Measurements from ENCODE around the gene ZKSCAN2. TPM values are rescaled to one million over a fixed set of nuclear protein-coding genes. Genes with fewer than 3 reads are reported as not detected.

The ZKSCAN2 gene
- total and polyA plus RNA-seq, 2 of the 8 experiments (the other 6 are each of a cell fraction or from before 2014, with no cell fraction given) = 2.2 to 11.6 TPM

- CTCF ChIA-PET (ENCODE audit: partially characterized antibody) = interaction anchor here (2.2 kb wide), 1 partner anchor 20 kb away, joined by 6 read pairs; no protein-coding TSS in a partner anchor
Observed at GRCh38 chr16:25298165-25298872, 40.7 kb upstream of the ZKSCAN2 start.

More at GRCh38 chr16:25298165-25298872, 40.7 kb upstream of the ZKSCAN2 start:
- H4K5ac ChIP-seq (ENCODE audit: insufficient read length, low read depth, low read length) = no peak overlapping the region
- H2BK120ac ChIP-seq (replicated peaks; ENCODE audit: low read depth, low read length) = no peak overlapping the region
- 78% methylated on average over 5 of the region's 5 CpGs; no CpG with 5 or more reads in 1 of the 2 experiments for WGBS, 2 experiments (ENCODE audit: extremely low coverage in 1 of 2, insufficient coverage in 1 of 2, insufficient read length in 1 of 2, insufficient replicate concordance in 2 of 2, low coverage in 1 of 2, low lambda C conversion rate in 2 of 2, missing lambda C conversion rate in 1 of 2)
- H2AFZ ChIP-seq (ENCODE audit: low read length) = no peak overlapping the region
- H3K27ac ChIP-seq (ENCODE audit: low read depth, low read length) = no peak overlapping the region
- no peak overlapping the region for H4K8ac ChIP-seq (ENCODE audit: extremely low read depth, insufficient read depth, low read length)
- TF ChIP-seq GTF2F1 (IDR thresholded peaks at IDR 0.05; ENCODE audit: borderline replicate concordance, low read depth, low read length) (no peak), BRCA1 (IDR thresholded peaks at IDR 0.05; ENCODE audit: low read depth, low read length) (no peak)
- H3K4me3 ChIP-seq (ENCODE audit: extremely low read depth in 1 of 4, insufficient read depth in 2 of 4, low read depth in 3 of 4, low read length in 4 of 4) = no peak overlapping the region
- H3K18ac ChIP-seq (ENCODE audit: extremely low read depth, low read length) = no peak overlapping the region
- no peak overlapping the region for H2BK12ac ChIP-seq (ENCODE audit: low read depth, low read length)
- H3K23ac ChIP-seq (ENCODE audit: insufficient read length) = no peak overlapping the region
- FAIRE-seq (no peak), DNase-seq (ENCODE audit: low read depth in 1 of 2, low spot score in 2 of 2) (no peak)
- H3K4me1 ChIP-seq (replicated peaks in 1 of 4; ENCODE audit: control insufficient read depth in 3 of 4, insufficient read depth in 4 of 4, low read length in 3 of 4) = no peaks in the 10 kb centered on the region
- no peaks in the 10 kb centered on the region for H3K9me3 ChIP-seq (ENCODE audit: insufficient read depth in 2 of 2, low read depth in 1 of 2, low read length in 1 of 2)
- no peak overlapping the region for H3K4ac ChIP-seq (replicated peaks; ENCODE audit: insufficient read length, low read depth, low read length)
- H2BK5ac ChIP-seq (ENCODE audit: low read depth, low read length) = no peak overlapping the region
- H3K27me3 ChIP-seq (replicated peaks in 1 of 4; ENCODE audit: control insufficient read depth in 3 of 4, extremely low read depth in 1 of 4, insufficient read depth in 3 of 4, low read length in 3 of 4) = no peaks in the 10 kb centered on the region
- no peak overlapping the region for H2BK20ac ChIP-seq (ENCODE audit: low read length)
- H2BK15ac ChIP-seq (ENCODE audit: low read length) = no peak overlapping the region
- H4K91ac ChIP-seq (replicated peaks; ENCODE audit: insufficient read length, low read length) = no peak overlapping the region
- H3K9ac ChIP-seq (replicated peaks in 1 of 4; ENCODE audit: extremely low read depth in 1 of 4, low read depth in 3 of 4, low read length in 3 of 4) = no peak overlapping the region
- H3K4me2 ChIP-seq (ENCODE audit: insufficient read depth in 1 of 2, low read depth in 2 of 2, low read length in 2 of 2) = no peak overlapping the region
- H3K36me3 ChIP-seq (ENCODE audit: control insufficient read depth in 2 of 4, insufficient read depth in 4 of 4, low read length in 3 of 4) = no peaks in the 10 kb centered on the region
- POLR2A ChIA-PET (ENCODE audit: partially characterized antibody) = no interaction called here
- H4K20me1 ChIP-seq (replicated peaks in 1 of 2; ENCODE audit: control insufficient read depth in 1 of 2, insufficient read depth in 2 of 2, low read length in 2 of 2) = no peaks in the 10 kb centered on the region
- H2AK5ac ChIP-seq (ENCODE audit: low read depth, low read length) = no peak overlapping the region
- no peaks in the 10 kb centered on the region for H3K23me2 ChIP-seq (ENCODE audit: low read depth, low read length)
- H3K14ac ChIP-seq (ENCODE audit: insufficient read length) = no peak overlapping the region
- H3K56ac ChIP-seq (replicated peaks; ENCODE audit: insufficient read length, low read depth, low read length) = no peak overlapping the region
- no peaks in the 10 kb centered on the region for H3K79me2 ChIP-seq (ENCODE audit: control insufficient read depth in 1 of 2, insufficient read depth in 2 of 2, low read length in 2 of 2)
- no peaks in the 10 kb centered on the region for H3K79me1 ChIP-seq (ENCODE audit: low read depth, low read length)

Data from H1 (cell line).